Keratinocyte (primary cell): ENCODE measurements around the gene HAP1.
"Not testable (repeated sequence)": the region's sequence is repeated elsewhere in the genome, so short reads cannot be mapped to it uniquely, and the experiment has no call there.

Source experiments
- CTCF ChIP-seq, 3 experiments: IDR thresholded peaks in 1 of 3; conservative IDR thresholded peaks in 1 of 3; optimal IDR thresholded peaks in 1 of 3; 2 replicates in 2 of 3; 3 replicates in 1 of 3; pipeline versions ENCODE3 to v1.5.1; 2011; ENCODE audit warnings: low read length in 3 of 3, mild to moderate bottlenecking in 3 of 3, moderate library complexity in 2 of 3, control low read depth in 1 of 3, inconsistent platforms in 1 of 3; ENCODE audit not compliant: insufficient read depth in 2 of 3; ENCODE audit errors: extremely low read depth in 1 of 3
- EZH2 ChIP-seq: IDR thresholded peaks from one replicate; pipeline ENCODE4 v1.6.1; 2012; ENCODE audit warnings: inconsistent platforms, mild to moderate bottlenecking, low read length, moderate library complexity

- TF ChIP-seq CTCF (optimal IDR thresholded peaks at IDR 0.05 in 1 of 3, IDR thresholded peaks at IDR 0.05 in 1 of 3, conservative IDR thresholded peaks at IDR 0.05 in 1 of 3; ENCODE audit: extremely low read depth in 1 of 3, insufficient read depth in 2 of 3, low read length in 3 of 3); EZH2: not testable (repeated sequence)
Measured at GRCh38 chr17:41700843-41701242, 33.6 kb downstream of the HAP1 start.
